DND-41 (cell line): ENCODE results near the gene RSPO3.

Experiments used
- CTCF ChIP-seq: IDR thresholded peaks from 2 replicates; pipeline ENCODE4 v1.5.1; 2012; ENCODE audit warnings: borderline replicate concordance, low read length, moderate library complexity, mild to moderate bottlenecking; ENCODE audit not compliant: poor library complexity, severe bottlenecking; ENCODE audit errors: extremely low read depth
- EZH2 ChIP-seq: IDR thresholded peaks from 3 replicates; pipeline ENCODE4 v1.6.1; 2012; ENCODE audit warnings: borderline replicate concordance, low read depth, mild to moderate bottlenecking, moderate library complexity, low read length, inconsistent platforms; ENCODE audit not compliant: severe bottlenecking

- TF ChIP-seq CTCF = no peak
- TF ChIP-seq EZH2 = no peak
Observed at GRCh38 chr6:127080081-127080480, 38.4 kb upstream of the RSPO3 start.
